ENCODE measurements around the gene PER2.

DNA sequence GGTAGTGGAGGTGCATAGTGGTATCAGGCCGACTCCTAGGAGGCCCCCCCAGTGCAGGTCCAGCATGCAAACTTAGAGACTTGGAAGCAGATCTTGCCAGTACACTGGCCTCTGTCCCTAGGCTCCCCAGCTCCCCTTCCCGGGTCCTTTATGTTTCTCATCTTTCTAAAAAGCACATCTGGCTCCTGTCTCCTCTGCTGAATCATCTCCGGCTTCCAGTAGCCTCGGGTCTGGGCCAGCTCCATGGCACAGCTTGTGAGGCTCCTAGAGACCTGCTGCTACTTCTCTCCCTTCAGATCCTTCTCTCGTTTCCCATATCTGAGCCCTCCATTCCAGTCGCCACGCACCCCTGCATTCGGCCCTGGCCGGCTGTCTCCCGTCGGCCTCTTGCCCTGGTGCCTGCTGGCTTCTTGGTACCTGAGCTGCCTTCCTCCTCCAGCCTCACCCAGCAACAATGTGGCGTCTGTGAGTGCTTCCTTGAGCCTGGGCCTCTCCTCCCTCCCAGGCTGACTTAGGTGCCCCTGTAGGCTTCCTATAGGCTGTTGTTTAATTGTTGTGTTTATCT lies 38.5 kb upstream of the PER2 start:
- TF ChIP-seq GABPB1 (CRISPR knock-in tag; IDR thresholded peaks at IDR 0.05): no peak
- TF ChIP-seq TCF7 (IDR thresholded peaks at IDR 0.05; ENCODE audit: borderline replicate concordance): no peak
- TF ChIP-seq, protein P1, sequence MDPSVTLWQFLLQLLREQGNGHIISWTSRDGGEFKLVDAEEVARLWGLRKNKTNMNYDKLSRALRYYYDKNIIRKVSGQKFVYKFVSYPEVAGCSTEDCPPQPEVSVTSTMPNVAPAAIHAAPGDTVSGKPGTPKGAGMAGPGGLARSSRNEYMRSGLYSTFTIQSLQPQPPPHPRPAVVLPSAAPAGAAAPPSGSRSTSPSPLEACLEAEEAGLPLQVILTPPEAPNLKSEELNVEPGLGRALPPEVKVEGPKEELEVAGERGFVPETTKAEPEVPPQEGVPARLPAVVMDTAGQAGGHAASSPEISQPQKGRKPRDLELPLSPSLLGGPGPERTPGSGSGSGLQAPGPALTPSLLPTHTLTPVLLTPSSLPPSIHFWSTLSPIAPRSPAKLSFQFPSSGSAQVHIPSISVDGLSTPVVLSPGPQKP (CRISPR knock-in tag; IDR thresholded peaks at IDR 0.05): no peak
- TF ChIP-seq, protein P2, sequence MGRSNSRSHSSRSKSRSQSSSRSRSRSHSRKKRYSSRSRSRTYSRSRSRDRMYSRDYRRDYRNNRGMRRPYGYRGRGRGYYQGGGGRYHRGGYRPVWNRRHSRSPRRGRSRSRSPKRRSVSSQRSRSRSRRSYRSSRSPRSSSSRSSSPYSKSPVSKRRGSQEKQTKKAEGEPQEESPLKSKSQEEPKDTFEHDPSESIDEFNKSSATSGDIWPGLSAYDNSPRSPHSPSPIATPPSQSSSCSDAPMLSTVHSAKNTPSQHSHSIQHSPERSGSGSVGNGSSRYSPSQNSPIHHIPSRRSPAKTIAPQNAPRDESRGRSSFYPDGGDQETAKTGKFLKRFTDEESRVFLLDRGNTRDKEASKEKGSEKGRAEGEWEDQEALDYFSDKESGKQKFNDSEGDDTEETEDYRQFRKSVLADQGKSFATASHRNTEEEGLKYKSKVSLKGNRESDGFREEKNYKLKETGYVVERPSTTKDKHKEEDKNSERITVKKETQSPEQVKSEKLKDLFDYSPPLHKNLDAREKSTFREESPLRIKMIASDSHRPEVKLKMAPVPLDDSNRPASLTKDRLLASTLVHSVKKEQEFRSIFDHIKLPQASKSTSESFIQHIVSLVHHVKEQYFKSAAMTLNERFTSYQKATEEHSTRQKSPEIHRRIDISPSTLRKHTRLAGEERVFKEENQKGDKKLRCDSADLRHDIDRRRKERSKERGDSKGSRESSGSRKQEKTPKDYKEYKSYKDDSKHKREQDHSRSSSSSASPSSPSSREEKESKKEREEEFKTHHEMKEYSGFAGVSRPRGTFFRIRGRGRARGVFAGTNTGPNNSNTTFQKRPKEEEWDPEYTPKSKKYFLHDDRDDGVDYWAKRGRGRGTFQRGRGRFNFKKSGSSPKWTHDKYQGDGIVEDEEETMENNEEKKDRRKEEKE (IDR thresholded peaks at IDR 0.05; ENCODE audit: borderline replicate concordance in 1 of 2, control insufficient read depth in 1 of 2, low read depth in 2 of 2, low read length in 1 of 2): no peak
- no peak for TF ChIP-seq FOS (IDR thresholded peaks at IDR 0.05; ENCODE audit: extremely low read depth, insufficient read length)
- TF ChIP-seq, protein P3, sequence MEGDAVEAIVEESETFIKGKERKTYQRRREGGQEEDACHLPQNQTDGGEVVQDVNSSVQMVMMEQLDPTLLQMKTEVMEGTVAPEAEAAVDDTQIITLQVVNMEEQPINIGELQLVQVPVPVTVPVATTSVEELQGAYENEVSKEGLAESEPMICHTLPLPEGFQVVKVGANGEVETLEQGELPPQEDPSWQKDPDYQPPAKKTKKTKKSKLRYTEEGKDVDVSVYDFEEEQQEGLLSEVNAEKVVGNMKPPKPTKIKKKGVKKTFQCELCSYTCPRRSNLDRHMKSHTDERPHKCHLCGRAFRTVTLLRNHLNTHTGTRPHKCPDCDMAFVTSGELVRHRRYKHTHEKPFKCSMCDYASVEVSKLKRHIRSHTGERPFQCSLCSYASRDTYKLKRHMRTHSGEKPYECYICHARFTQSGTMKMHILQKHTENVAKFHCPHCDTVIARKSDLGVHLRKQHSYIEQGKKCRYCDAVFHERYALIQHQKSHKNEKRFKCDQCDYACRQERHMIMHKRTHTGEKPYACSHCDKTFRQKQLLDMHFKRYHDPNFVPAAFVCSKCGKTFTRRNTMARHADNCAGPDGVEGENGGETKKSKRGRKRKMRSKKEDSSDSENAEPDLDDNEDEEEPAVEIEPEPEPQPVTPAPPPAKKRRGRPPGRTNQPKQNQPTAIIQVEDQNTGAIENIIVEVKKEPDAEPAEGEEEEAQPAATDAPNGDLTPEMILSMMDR (IDR thresholded peaks at IDR 0.05 in 2 of 3, conservative IDR thresholded peaks at IDR 0.05 in 1 of 3; ENCODE audit: insufficient read depth in 2 of 3, low read depth in 1 of 3, low read length in 3 of 3): no peak
- no peak for TF ChIP-seq PCBP1 (IDR thresholded peaks at IDR 0.05; ENCODE audit: low read depth, low read length, poor library complexity, severe bottlenecking)
- TF ChIP-seq ZBTB8A (IDR thresholded peaks at IDR 0.05; ENCODE audit: partially characterized antibody): no peak
- TF ChIP-seq, protein P4, sequence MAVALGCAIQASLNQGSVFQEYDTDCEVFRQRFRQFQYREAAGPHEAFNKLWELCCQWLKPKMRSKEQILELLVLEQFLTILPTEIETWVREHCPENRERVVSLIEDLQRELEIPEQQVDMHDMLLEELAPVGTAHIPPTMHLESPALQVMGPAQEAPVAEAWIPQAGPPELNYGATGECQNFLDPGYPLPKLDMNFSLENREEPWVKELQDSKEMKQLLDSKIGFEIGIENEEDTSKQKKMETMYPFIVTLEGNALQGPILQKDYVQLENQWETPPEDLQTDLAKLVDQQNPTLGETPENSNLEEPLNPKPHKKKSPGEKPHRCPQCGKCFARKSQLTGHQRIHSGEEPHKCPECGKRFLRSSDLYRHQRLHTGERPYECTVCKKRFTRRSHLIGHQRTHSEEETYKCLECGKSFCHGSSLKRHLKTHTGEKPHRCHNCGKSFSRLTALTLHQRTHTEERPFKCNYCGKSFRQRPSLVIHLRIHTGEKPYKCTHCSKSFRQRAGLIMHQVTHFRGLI (CRISPR knock-in tag; IDR thresholded peaks at IDR 0.05): no peak
- TF ChIP-seq, protein P5, sequence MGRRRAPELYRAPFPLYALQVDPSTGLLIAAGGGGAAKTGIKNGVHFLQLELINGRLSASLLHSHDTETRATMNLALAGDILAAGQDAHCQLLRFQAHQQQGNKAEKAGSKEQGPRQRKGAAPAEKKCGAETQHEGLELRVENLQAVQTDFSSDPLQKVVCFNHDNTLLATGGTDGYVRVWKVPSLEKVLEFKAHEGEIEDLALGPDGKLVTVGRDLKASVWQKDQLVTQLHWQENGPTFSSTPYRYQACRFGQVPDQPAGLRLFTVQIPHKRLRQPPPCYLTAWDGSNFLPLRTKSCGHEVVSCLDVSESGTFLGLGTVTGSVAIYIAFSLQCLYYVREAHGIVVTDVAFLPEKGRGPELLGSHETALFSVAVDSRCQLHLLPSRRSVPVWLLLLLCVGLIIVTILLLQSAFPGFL (CRISPR knock-in tag; IDR thresholded peaks at IDR 0.05): no peak
- no peak for TF ChIP-seq SPI1 (IDR thresholded peaks at IDR 0.05; ENCODE audit: borderline replicate concordance, low read depth, low read length)
- TF ChIP-seq, protein P6, sequence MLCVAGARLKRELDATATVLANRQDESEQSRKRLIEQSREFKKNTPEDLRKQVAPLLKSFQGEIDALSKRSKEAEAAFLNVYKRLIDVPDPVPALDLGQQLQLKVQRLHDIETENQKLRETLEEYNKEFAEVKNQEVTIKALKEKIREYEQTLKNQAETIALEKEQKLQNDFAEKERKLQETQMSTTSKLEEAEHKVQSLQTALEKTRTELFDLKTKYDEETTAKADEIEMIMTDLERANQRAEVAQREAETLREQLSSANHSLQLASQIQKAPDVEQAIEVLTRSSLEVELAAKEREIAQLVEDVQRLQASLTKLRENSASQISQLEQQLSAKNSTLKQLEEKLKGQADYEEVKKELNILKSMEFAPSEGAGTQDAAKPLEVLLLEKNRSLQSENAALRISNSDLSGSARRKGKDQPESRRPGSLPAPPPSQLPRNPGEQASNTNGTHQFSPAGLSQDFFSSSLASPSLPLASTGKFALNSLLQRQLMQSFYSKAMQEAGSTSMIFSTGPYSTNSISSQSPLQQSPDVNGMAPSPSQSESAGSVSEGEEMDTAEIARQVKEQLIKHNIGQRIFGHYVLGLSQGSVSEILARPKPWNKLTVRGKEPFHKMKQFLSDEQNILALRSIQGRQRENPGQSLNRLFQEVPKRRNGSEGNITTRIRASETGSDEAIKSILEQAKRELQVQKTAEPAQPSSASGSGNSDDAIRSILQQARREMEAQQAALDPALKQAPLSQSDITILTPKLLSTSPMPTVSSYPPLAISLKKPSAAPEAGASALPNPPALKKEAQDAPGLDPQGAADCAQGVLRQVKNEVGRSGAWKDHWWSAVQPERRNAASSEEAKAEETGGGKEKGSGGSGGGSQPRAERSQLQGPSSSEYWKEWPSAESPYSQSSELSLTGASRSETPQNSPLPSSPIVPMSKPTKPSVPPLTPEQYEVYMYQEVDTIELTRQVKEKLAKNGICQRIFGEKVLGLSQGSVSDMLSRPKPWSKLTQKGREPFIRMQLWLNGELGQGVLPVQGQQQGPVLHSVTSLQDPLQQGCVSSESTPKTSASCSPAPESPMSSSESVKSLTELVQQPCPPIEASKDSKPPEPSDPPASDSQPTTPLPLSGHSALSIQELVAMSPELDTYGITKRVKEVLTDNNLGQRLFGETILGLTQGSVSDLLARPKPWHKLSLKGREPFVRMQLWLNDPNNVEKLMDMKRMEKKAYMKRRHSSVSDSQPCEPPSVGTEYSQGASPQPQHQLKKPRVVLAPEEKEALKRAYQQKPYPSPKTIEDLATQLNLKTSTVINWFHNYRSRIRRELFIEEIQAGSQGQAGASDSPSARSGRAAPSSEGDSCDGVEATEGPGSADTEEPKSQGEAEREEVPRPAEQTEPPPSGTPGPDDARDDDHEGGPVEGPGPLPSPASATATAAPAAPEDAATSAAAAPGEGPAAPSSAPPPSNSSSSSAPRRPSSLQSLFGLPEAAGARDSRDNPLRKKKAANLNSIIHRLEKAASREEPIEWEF (CRISPR knock-in tag; IDR thresholded peaks at IDR 0.05): no peak
- TF ChIP-seq ATF1 (CRISPR knock-in tag; IDR thresholded peaks at IDR 0.05): no peak
- no peak for TF ChIP-seq ATF1 (tag; IDR thresholded peaks at IDR 0.05)

Data from K562 (cell line).